Measurements from ENCODE around the gene TAF11L9.
"Not testable (repeated sequence)": the region's sequence is repeated elsewhere in the genome, so short reads cannot be mapped to it uniquely, and the experiment has no call there.

TAF11L9 gene

DNA sequence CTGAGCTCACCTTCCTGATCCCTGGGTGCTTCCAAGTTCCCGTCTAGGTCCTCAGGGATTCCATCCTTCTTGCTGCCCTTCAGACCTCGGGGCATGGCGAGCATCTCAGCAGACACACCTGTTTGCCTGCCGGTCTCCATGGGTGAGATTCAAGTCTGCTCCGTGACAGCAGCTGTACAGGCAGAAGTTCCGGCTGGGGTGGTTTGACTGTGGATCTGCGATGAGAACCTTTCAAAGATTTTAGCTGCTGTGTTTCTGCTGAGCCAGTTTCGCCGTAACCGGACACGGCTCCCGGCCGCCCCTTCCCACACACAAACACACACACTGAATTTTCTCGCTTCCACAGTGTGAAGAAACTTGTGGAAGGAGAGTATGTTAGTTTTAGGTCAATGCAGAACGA lies at the start of gene TAF11L9:
TSS of gene TAF11L9 (minus strand) at position 140 of the 400 bp plus-strand sequence.
- H3K9me3 ChIP-seq; H3K36me3 ChIP-seq; H3K4me3 ChIP-seq (ENCODE audit: low read depth in 1 of 2, low read length in 1 of 2); H3K4me1 ChIP-seq (ENCODE audit: control insufficient read depth in 1 of 2, insufficient read depth in 1 of 2, low read depth in 1 of 2, low read length in 1 of 2); H3K27me3 ChIP-seq; H3K27ac ChIP-seq: not testable (repeated sequence)

GRCh38 chr5:17634160-17634559 lies 40.0 kb upstream of the TAF11L9 start, which contains the start of gene TAF11L14:
TSS of gene TAF11L14 (plus strand) at chr5:17634460.
- Histone ChIP-seq H3K27me3 (no peaks in the 10 kb centered on the region), H3K9me3 (no peaks in the 10 kb centered on the region), H3K27ac (no peak within 1 kb of the TSS), H3K4me1 (ENCODE audit: control insufficient read depth in 1 of 2, insufficient read depth in 1 of 2, low read depth in 1 of 2, low read length in 1 of 2) (no peaks in the 10 kb centered on the region), H3K4me3 (ENCODE audit: low read depth in 1 of 2, low read length in 1 of 2) (no peak within 1 kb of the TSS), H3K36me3 (no peaks in the 10 kb centered on the region)
- no peak for TF ChIP-seq CTCF (IDR thresholded peaks at IDR 0.05)

- H3K36me3 ChIP-seq; H3K27me3 ChIP-seq; H3K4me1 ChIP-seq (ENCODE audit: control insufficient read depth in 1 of 2, insufficient read depth in 1 of 2, low read depth in 1 of 2, low read length in 1 of 2); H3K9me3 ChIP-seq; H3K27ac ChIP-seq; H3K4me3 ChIP-seq (ENCODE audit: low read depth in 1 of 2, low read length in 1 of 2): not testable (repeated sequence)
These were observed 37.6 kb upstream of the TAF11L9 start, which contains the start of gene TAF11L13 for GRCh38 chr5:17631788-17632187. TSS of gene TAF11L13 (plus strand) at chr5:17632088.

DNA sequence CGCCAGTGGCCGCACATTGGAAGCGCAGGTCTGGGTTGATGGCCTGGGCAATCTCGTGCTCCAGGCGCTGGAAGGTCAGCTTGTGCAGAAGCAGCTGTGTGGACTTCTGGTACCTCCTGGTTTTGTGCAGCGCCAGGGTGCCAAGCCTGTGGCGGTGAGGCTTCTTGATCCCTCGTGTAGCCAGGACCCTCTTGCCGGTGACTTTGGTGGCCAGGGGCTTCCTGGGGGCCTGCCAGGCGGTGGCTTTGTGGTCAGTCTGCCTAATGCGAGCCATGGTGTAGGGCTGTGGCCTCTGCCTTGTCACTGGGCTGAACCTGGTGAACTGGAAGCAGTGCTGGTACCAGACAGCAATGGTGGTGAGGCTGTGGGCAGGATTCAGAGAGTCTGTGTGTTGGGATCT lies 31.5 kb upstream of the TAF11L9 start:
- Histone ChIP-seq H3K27me3 (no peaks in the 10 kb centered on the region), H3K27ac (no peak overlapping the region), H3K4me1 (ENCODE audit: control insufficient read depth in 1 of 2, insufficient read depth in 1 of 2, low read depth in 1 of 2, low read length in 1 of 2) (no peaks in the 10 kb centered on the region), H3K4me3 (ENCODE audit: low read depth in 1 of 2, low read length in 1 of 2) (no peak overlapping the region), H3K36me3 (no peaks in the 10 kb centered on the region), H3K9me3 (no peaks in the 10 kb centered on the region)
- no peak for TF ChIP-seq CTCF (IDR thresholded peaks at IDR 0.05)

GRCh38 chr5:17620627-17621026 lies 26.4 kb upstream of the TAF11L9 start:
- no peaks in the 10 kb centered on the region for H3K27me3 ChIP-seq
- no peak overlapping the region for H3K27ac ChIP-seq
- no peak overlapping the region for H3K4me3 ChIP-seq (ENCODE audit: low read depth in 1 of 2, low read length in 1 of 2)
- TF ChIP-seq CTCF (IDR thresholded peaks at IDR 0.05), result no peak
- no peaks in the 10 kb centered on the region for H3K36me3 ChIP-seq
- no peaks in the 10 kb centered on the region for H3K4me1 ChIP-seq (ENCODE audit: control insufficient read depth in 1 of 2, insufficient read depth in 1 of 2, low read depth in 1 of 2, low read length in 1 of 2)
- no peaks in the 10 kb centered on the region for H3K9me3 ChIP-seq

GRCh38 chr5:17619354-17619753 lies 25.2 kb upstream of the TAF11L9 start:
- H3K27me3 ChIP-seq, result no peaks in the 10 kb centered on the region
- no peak overlapping the region for H3K27ac ChIP-seq
- TF ChIP-seq CTCF (IDR thresholded peaks at IDR 0.05), result no peak
- H3K9me3 ChIP-seq, result no peaks in the 10 kb centered on the region
- no peaks in the 10 kb centered on the region for H3K4me1 ChIP-seq (ENCODE audit: control insufficient read depth in 1 of 2, insufficient read depth in 1 of 2, low read depth in 1 of 2, low read length in 1 of 2)
- no peaks in the 10 kb centered on the region for H3K36me3 ChIP-seq
- no peak overlapping the region for H3K4me3 ChIP-seq (ENCODE audit: low read depth in 1 of 2, low read length in 1 of 2)

Measured in neutrophil (primary cell).